Measurements from ENCODE around the gene STK32C.

GRCh38 chr10:132304756-132305509, 2.8 kb downstream of the STK32C start:
- TF ChIP-seq CTCF (IDR thresholded peaks at IDR 0.05) (no peak), EZH2 (IDR thresholded peaks at IDR 0.05; ENCODE audit: borderline replicate concordance, insufficient read depth, low read depth, low read length, poor library complexity, severe bottlenecking) (no peak)

Measured in B cell (primary cell).